GM12872 (cell line): ENCODE measurements around the gene NLGN2.

ENCODE experiments used
- CTCF ChIP-seq: IDR thresholded peaks from 3 replicates; pipeline ENCODE4 v1.5.1; 2011; ENCODE audit warnings: low read depth, mild to moderate bottlenecking, low read length, moderate library complexity; ENCODE audit not compliant: insufficient read depth

Gene NLGN2

GRCh38 chr17:7405350-7406234 is 2.1 kb upstream of the NLGN2 start:
- TF ChIP-seq CTCF, result no peak

DNA sequence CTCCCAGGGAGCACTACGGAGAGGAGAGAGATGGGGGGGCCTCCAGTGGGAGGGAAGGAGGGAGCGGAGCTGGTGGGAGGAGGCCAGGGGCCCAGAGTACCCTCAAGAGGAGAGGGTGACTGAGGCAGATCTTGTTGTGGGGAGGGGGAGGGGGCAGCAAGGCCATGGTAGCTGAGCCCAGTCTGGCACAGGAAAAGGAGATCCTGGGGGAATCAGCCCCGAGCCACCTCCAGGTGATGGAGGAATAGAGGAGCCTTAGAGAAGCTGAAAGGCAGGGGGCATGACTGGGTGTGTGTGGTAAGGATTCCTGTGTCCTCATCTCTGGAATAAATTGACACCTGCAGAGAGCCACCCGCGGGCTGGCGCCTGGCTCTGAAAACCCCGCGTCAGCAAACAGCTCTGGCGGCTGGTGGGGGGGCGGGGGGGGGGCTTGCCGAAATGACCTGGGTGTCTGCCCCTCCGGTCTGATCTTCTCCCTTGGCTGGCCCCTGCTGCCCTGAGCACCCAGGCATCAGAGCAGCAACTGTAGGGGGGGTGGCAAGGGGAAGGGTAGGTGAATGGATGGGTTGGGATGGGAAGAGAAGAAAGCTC is 1.3 kb upstream of the NLGN2 start:
- TF ChIP-seq CTCF, result no peak

- no peak for TF ChIP-seq CTCF
These were observed 563 bp upstream of the NLGN2 start for GRCh38 chr17:7407082-7407481.

GRCh38 chr17:7408252-7408727 is 645 bp downstream of the NLGN2 start:
- TF ChIP-seq CTCF, result no peak

DNA sequence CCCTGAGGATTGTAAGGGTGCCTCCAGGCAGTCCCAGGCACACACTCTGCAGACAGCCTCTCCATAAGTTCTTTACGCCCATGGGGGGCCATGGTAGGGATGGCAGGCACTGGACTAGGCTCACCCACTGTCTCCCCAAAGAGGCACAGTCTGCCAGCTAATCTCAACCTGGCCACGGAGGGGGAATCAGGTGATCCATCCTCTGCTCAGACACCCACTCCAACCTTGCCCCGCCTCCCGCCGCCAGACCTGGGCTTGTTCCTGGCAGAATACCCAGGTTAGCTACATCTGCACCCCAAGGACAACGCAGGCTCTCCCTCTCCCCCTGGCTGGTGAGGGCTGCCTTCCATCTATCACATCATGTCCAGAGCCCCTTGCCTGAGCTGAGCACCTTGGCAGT is 1.2 kb downstream of the NLGN2 start:
- TF ChIP-seq CTCF, result no peak

GRCh38 chr17:7409716-7410115 is 2.1 kb downstream of the NLGN2 start:
- no peak for TF ChIP-seq CTCF

- no peak for TF ChIP-seq CTCF
These were observed 3.2 kb downstream of the NLGN2 start for GRCh38 chr17:7410634-7411426.
